ENCODE data around the gene SLIT3.

Gene SLIT3

DNA sequence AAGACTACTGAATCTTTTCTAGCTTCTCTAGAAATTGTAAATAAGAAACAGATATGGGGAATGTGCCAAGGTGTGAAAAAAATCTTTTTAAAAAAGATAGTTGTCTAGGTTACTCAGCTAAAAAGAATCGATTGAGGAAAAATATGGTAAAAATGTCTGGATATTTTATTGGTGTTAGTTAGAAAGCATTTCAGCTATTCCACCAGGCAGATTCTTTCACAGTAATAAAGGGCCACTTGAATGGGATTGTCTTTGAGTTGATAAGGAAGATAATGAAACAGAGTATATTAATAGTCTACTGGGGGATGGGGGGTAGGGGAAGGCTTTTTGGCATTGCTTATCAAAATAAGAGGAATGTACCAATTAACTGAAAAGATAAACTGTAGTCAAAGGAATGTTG lies 51.9 kb downstream of the SLIT3 start:
- no peak for DNase-seq (ENCODE audit: low read depth)
- no peak for TF ChIP-seq CTCF (IDR thresholded peaks at IDR 0.05; ENCODE audit: control insufficient read depth, extremely low read depth, insufficient read depth)
- no peak overlapping the region for H3K4me3 ChIP-seq (ENCODE audit: low read depth, low read length)

GRCh38 chr5:169248550-169248949 lies 52.4 kb downstream of the SLIT3 start:
- DNase-seq (ENCODE audit: low read depth): no peak
- no peak overlapping the region for H3K4me3 ChIP-seq (ENCODE audit: low read depth, low read length)
- TF ChIP-seq CTCF (IDR thresholded peaks at IDR 0.05; ENCODE audit: control insufficient read depth, extremely low read depth, insufficient read depth): no peak

- TF ChIP-seq CTCF (IDR thresholded peaks at IDR 0.05; ENCODE audit: control insufficient read depth, extremely low read depth, insufficient read depth): no peak
- H3K4me3 ChIP-seq (ENCODE audit: low read depth, low read length): no peak overlapping the region
Observed at GRCh38 chr5:169244812-169245211, 56.1 kb downstream of the SLIT3 start.

GRCh38 chr5:169243651-169244422 lies 57.1 kb downstream of the SLIT3 start:
- no peak for TF ChIP-seq CTCF (IDR thresholded peaks at IDR 0.05; ENCODE audit: control insufficient read depth, extremely low read depth, insufficient read depth)
- DNase-seq (ENCODE audit: low read depth): no peak
- H3K4me3 ChIP-seq (ENCODE audit: low read depth, low read length): no peak overlapping the region

More at GRCh38 chr5:169244812-169245211, 56.1 kb downstream of the SLIT3 start:
- no peak for DNase-seq (ENCODE audit: low read depth)

- H3K4me3 ChIP-seq (ENCODE audit: low read depth, low read length): no peak overlapping the region
- no peak for TF ChIP-seq CTCF (IDR thresholded peaks at IDR 0.05; ENCODE audit: control insufficient read depth, extremely low read depth, insufficient read depth)
- no peak for DNase-seq (ENCODE audit: low read depth)
Observed at GRCh38 chr5:169242849-169243186, 58.1 kb downstream of the SLIT3 start.

GRCh38 chr5:169242175-169242848 lies 58.6 kb downstream of the SLIT3 start:
- H3K4me3 ChIP-seq (ENCODE audit: low read depth, low read length): no peak overlapping the region
- no peak for DNase-seq (ENCODE audit: low read depth)
- TF ChIP-seq CTCF (IDR thresholded peaks at IDR 0.05; ENCODE audit: control insufficient read depth, extremely low read depth, insufficient read depth): no peak
